Epithelial cell of proximal tubule (primary cell): ENCODE data around the gene TBC1D7. TPM values are rescaled to one million over a fixed set of nuclear protein-coding genes. Genes with fewer than 3 reads are reported as not detected.

Source experiments
- DNase-seq: peaks from one replicate; pipeline ENCODE4 v3.0.0-alpha.2; 2011; ENCODE audit warnings: low read depth
- H3K4me3 ChIP-seq: 2 replicates; pipeline ENCODE4 v1.5.1; 2011; ENCODE audit warnings: low read depth, mild to moderate bottlenecking, low read length
- total RNA-seq: library from RNA; depleted of rRNA; stranded (reverse); fragments of >200 nt; gene quantifications from 2 replicates; pipeline ENCODE4 v1.2.3, GENCODE V29; 2015
- TF ChIP-seq, protein P1 (sequence below): conservative IDR thresholded peaks from 2 replicates; pipeline ENCODE4 v1.5.1; 2012; ENCODE audit warnings: low read depth, mild to moderate bottlenecking, low read length

TBC1D7 gene
- total RNA-seq, 1 donor from 2014 or later, result 20.3 TPM

DNA sequence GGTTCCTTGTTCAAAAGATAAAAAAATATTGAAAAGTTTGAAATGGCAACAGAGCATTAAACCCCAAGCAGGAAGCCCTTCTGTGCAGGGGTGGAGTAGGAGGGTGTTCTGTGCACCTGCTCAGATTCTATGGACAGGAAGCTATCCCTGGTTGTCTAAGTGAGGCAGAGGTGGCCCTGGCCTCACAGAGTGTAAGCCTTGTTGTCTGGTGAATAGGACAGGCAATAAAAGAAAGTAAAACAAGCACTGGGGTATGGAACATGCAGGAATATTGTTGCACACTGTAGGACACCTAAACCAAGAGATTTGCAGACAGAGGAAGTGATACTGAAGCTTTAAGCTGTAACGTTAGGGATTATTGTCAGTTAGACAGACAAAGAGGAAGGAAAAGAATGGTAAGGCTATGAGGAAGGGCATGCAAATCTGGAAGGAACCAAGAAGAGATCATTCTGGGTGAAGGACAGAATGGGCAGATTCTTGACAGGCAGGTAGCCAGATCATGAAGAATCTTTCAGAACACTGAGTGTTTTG, 66.8 kb downstream of the TBC1D7 start:
- DNase-seq, result no peak
- TF ChIP-seq, protein P1, sequence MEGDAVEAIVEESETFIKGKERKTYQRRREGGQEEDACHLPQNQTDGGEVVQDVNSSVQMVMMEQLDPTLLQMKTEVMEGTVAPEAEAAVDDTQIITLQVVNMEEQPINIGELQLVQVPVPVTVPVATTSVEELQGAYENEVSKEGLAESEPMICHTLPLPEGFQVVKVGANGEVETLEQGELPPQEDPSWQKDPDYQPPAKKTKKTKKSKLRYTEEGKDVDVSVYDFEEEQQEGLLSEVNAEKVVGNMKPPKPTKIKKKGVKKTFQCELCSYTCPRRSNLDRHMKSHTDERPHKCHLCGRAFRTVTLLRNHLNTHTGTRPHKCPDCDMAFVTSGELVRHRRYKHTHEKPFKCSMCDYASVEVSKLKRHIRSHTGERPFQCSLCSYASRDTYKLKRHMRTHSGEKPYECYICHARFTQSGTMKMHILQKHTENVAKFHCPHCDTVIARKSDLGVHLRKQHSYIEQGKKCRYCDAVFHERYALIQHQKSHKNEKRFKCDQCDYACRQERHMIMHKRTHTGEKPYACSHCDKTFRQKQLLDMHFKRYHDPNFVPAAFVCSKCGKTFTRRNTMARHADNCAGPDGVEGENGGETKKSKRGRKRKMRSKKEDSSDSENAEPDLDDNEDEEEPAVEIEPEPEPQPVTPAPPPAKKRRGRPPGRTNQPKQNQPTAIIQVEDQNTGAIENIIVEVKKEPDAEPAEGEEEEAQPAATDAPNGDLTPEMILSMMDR, result no peak
- no peak overlapping the region for H3K4me3 ChIP-seq

DNA sequence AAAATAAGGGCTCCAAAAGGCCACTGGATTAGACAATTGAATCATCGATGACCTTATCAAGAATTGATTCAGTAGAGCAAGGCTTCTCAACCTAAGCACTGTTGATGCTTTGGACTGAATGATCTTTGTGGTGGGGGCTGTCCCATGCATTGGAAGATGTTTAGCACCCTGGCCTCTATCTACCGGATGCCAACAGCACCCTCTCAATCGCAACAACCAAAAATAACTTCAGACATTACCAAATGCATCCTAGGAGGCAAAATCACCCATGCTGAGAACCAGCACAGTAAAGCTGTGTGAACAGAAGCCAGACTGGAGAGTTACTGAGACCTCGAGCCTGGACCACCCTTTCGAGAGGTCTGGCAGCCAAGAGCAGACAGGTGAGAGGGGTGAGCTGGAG, 67.5 kb downstream of the TBC1D7 start:
- DNase-seq, result no peak
- H3K4me3 ChIP-seq, result no peak overlapping the region
- TF ChIP-seq, protein P1, result no peak

DNA sequence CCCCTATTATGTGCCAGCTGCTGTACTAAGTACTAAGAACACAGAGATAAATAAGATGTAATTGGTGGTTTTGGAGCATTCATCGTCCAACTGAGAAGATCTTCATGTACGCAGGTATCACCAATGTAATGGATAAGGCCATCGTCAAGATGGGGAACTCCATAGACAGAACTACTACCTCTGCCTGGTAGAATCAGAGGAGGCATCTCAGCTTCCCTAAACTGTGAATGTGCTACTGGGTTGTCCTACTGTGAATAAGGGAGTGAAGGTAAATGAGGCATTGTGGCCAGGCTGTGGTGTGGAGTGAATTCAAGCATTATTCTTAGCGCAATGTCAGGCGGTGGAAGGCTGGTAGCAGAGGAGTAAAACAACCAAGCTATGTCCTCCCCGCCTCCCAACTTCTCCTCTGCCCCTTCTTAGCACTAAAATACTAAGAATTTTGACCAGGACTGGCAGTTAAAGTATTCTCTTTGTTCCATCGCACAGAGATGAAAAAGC, 68.2 kb downstream of the TBC1D7 start:
- no peak for DNase-seq
- no peak overlapping the region for H3K4me3 ChIP-seq
- TF ChIP-seq, protein P1, result no peak

GRCh38 chr6:13259393-13259792, 68.9 kb downstream of the TBC1D7 start:
- DNase-seq, result no peak
- TF ChIP-seq, protein P1, result no peak

GRCh38 chr6:13256266-13257001, 71.9 kb downstream of the TBC1D7 start:
- DNase-seq, result no peak
- TF ChIP-seq, protein P1, result no peak
- H3K4me3 ChIP-seq, result no peak overlapping the region

More at GRCh38 chr6:13259393-13259792, 68.9 kb downstream of the TBC1D7 start:
- H3K4me3 ChIP-seq, result no peak overlapping the region

Other genes with a start within 250 kb of the TBC1D7 start
- gene GFOD1, start 159.1 kb upstream of the TBC1D7 start, total RNA-seq, result 2.2 and 2.5 TPM in 2 replicates
- gene SIRT5, start 246.1 kb upstream of the TBC1D7 start, total RNA-seq, result 4.6 and 12.5 TPM in 2 replicates